Calu3 (cell line): ENCODE measurements around the gene HSF2. TPM values are rescaled to one million over a fixed set of nuclear protein-coding genes. Genes with fewer than 3 reads are reported as not detected.

Experiments
- BruUV-seq: library from RNA; stranded (reverse); fragments of 400-500 nt; replicated peaks from 2 replicates; lab custom pipeline; 2021; lab: Mats Ljungman, UMichigan
- CTCF ChIA-PET: fragments of 300-600 bp; sonication (Branson Sonifier 250); formaldehyde crosslinking; loops from one replicate; lab custom pipeline; 2022; ENCODE audit warnings: antibody characterized with exemption; lab: Charles Lee
- DNase-seq: peaks from one replicate; pipeline ENCODE4 v3.0.0; 2022
- H3K27ac Mint-ChIP-seq: one replicate; pipeline ENCODE4 v1.8.0; 2022; ENCODE audit warnings: mixed read lengths; ENCODE audit not compliant: unreplicated experiment
- H3K27me3 Mint-ChIP-seq: one replicate; pipeline ENCODE4 v1.8.0; 2022; ENCODE audit warnings: mixed read lengths; ENCODE audit not compliant: unreplicated experiment
- H3K36me3 Mint-ChIP-seq: one replicate; pipeline ENCODE4 v1.8.0; 2022; ENCODE audit warnings: mild to moderate bottlenecking, moderate library complexity, mixed read lengths; ENCODE audit not compliant: insufficient read depth, unreplicated experiment
- H3K4me1 Mint-ChIP-seq: one replicate; pipeline ENCODE4 v1.8.0; 2022; ENCODE audit warnings: mild to moderate bottlenecking, low read depth, mixed read lengths; ENCODE audit not compliant: unreplicated experiment
- H3K4me3 Mint-ChIP-seq: one replicate; pipeline ENCODE4 v1.8.0; 2022; ENCODE audit warnings: mild to moderate bottlenecking, low read depth, moderate library complexity, mixed read lengths; ENCODE audit not compliant: unreplicated experiment
- H3K9me3 Mint-ChIP-seq: one replicate; pipeline ENCODE4 v1.8.0; 2022; ENCODE audit warnings: low read depth, mixed read lengths; ENCODE audit not compliant: unreplicated experiment
- intact Hi-C: fragments of 100-400 bp; cut with micrococcal nuclease; formaldehyde crosslinking; loops from one replicate; pipeline ENCODE4 v1.10.0; 2022; ENCODE audit not compliant: unreplicated experiment
- total RNA-seq: library from RNA; stranded (reverse); gene quantifications from 2 replicates; pipeline ENCODE4 v1.2.3, GENCODE V29; 2022
- TF ChIP-seq, protein P1 (sequence below): fragments of 200-600 bp; IDR thresholded peaks from one replicate; pipeline ENCODE4 v1.8.0; 2022; ENCODE audit warnings: antibody characterized with exemption; ENCODE audit not compliant: unreplicated experiment

HSF2 gene
- total RNA-seq, 1 experiment from 2014 or later, result 10.6 TPM

DNA sequence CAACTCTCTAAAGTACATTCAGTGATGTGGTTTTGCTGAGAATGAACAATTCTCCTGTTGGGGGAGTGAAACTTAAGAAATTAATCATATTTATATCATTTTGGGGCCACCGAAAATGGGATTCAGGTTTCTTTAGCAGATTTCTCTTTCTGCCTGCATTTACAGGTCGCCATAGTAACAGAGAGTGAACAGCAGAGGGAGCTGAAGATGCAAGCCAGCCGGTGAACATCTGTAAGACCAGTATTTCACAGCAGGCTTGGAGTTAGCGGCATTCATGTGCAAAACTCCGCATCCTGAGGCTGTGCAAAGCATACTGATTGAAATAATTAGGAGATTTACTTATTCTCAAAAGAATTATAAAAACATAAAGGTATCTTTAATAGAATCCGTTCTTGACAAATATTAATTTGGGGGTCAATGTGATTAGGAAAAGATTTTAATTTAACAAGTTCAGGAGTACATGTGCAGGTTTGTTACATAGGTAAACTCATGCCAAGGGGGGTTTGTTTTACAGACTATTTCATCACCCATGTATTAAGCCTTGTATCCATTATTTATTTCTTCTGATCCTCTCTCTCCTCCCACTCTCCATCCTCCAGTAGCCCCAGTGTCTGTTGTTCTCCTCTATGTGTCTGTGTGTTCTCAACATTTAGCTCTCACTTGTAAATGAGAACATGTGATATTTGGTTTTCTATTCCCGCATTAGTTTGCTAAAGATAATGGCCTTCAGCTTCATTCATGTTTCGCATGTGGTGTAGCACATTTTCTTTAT lies 17.8 kb upstream of the HSF2 start:
- Mint-ChIP-seq H3K9me3 (no peaks in the 10 kb centered on the region), H3K4me1 (peaks cover 11% of the 10 kb centered on the region), H3K36me3 (no peaks in the 10 kb centered on the region), H3K27ac (no peak overlapping the region), H3K4me3 (no peak overlapping the region), H3K27me3 (peaks cover 18% of the 10 kb centered on the region)
- TF ChIP-seq, protein P1, sequence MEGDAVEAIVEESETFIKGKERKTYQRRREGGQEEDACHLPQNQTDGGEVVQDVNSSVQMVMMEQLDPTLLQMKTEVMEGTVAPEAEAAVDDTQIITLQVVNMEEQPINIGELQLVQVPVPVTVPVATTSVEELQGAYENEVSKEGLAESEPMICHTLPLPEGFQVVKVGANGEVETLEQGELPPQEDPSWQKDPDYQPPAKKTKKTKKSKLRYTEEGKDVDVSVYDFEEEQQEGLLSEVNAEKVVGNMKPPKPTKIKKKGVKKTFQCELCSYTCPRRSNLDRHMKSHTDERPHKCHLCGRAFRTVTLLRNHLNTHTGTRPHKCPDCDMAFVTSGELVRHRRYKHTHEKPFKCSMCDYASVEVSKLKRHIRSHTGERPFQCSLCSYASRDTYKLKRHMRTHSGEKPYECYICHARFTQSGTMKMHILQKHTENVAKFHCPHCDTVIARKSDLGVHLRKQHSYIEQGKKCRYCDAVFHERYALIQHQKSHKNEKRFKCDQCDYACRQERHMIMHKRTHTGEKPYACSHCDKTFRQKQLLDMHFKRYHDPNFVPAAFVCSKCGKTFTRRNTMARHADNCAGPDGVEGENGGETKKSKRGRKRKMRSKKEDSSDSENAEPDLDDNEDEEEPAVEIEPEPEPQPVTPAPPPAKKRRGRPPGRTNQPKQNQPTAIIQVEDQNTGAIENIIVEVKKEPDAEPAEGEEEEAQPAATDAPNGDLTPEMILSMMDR, result peak; percentile 73
- CTCF ChIA-PET, result interaction anchor here (1.5 kb wide), 2 partner anchors 17 to 149 kb away, joined by 5 to 12 read pairs; partner anchors contain the start of gene HSF2
- DNase-seq, result peak; percentile 55
- intact Hi-C loops, result loop anchor here (1.0 to 2.0 kb wide), 2 partner anchors 89 to 149 kb away; partner anchors contain the start of gene SERINC1
- BruUV-seq, result no TSS peak

DNA sequence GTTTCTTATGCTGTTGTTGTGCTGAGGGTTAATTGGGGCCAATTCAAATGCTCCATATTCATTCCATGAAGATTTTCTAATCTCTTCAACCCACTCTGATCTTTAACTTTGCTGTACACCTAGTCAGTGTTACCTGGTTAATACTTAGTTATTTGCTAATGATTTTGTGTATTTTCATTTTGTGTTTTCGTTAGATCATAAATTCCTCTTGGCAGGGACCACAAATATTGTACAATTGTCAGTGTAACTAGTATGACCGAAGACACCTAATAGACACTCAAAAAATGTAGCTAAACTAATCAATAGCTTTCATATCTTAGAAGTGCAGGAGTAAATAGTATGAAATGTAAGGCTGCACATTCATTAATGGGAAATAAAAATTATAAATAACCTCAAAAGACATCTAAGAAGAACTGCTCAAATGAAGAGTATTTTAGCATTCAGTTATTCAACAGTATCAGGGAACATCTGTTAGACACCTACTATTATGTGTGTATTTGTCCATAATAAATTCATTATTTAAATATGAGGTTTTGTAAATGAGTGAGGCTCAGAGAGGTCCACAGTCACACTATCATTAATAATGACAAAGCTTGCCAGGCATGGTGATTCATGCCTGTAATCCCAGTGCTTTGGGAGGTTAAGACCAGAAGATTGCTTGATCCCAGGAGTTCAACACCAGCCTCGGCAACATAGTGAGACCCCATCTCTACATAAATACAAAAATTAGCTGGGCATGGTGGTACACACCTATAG lies 13.4 kb upstream of the HSF2 start:
- no peaks in the 10 kb centered on the region for H3K9me3 Mint-ChIP-seq
- peaks cover 18% of the 10 kb centered on the region for H3K27me3 Mint-ChIP-seq
- no TSS peak for BruUV-seq
- intact Hi-C loops, result no loop called here
- TF ChIP-seq, protein P1, result no peak
- no peak overlapping the region for H3K4me3 Mint-ChIP-seq
- DNase-seq, result no peak
- H3K36me3 Mint-ChIP-seq, result no peaks in the 10 kb centered on the region
- H3K27ac Mint-ChIP-seq, result no peak overlapping the region
- H3K4me1 Mint-ChIP-seq, result peaks cover 8% of the 10 kb centered on the region
- CTCF ChIA-PET, result no interaction called here

DNA sequence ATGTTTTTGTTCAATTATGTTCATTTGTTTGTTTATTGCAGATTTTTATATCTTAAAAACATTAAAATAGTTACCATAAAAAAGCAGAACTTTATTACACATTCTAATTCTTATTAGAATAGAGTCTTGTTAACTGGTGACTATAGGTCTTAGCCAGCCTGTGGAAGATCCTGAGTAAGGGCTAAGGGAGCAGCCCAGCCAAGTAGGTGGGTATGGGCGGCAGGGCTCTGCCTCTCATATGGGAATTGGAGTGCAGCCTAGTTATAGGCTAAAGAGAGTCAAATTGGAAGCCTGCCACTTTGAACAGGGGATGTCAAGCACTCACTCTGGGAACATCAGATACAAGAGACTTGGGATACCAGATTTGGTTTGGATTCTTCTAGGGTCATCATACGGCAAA lies 10.5 kb upstream of the HSF2 start:
- no peaks in the 10 kb centered on the region for H3K36me3 Mint-ChIP-seq
- intact Hi-C loops, result no loop called here
- no TSS peak for BruUV-seq
- no peaks in the 10 kb centered on the region for H3K4me1 Mint-ChIP-seq
- H3K4me3 Mint-ChIP-seq, result no peak overlapping the region
- DNase-seq, result no peak
- no peaks in the 10 kb centered on the region for H3K27me3 Mint-ChIP-seq
- CTCF ChIA-PET, result no interaction called here
- no peaks in the 10 kb centered on the region for H3K9me3 Mint-ChIP-seq
- no peak overlapping the region for H3K27ac Mint-ChIP-seq
- TF ChIP-seq, protein P1, result no peak

DNA sequence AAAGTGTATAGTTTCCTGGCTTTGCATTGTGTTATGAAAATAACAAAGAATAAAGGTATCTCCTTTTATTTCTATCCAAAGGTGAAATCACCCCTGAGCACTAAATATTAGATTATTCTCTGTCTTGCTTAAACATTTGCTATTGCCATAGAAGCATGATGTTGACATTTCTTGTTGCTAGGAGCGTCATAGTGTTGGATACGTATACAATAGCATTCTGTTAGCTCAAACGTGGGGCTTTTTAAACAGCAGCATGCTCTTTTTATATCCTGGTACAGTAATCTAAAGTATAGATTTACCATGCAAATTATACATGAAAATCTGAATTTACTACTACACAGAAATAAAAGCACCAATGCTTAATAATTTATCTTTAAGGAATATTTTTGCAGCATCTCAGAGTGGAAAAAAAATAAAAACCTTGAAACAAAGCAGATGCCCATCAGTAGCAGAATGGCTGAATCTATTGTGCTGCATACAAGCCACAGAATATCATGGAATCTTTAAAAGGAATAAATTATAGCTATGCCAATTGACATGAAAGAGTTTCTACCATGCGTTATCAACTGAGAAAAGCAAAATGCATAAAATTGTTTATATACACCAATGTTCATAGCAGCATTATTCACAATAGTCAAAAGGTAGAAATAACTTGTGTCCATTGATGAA lies 9.6 kb upstream of the HSF2 start:
- no TSS peak for BruUV-seq
- no peak for DNase-seq
- intact Hi-C loops, result no loop called here
- TF ChIP-seq, protein P1, result no peak
- Mint-ChIP-seq H3K27ac (no peak overlapping the region), H3K36me3 (no peaks in the 10 kb centered on the region), H3K9me3 (no peaks in the 10 kb centered on the region), H3K4me1 (no peaks in the 10 kb centered on the region), H3K4me3 (no peak overlapping the region), H3K27me3 (no peaks in the 10 kb centered on the region)
- CTCF ChIA-PET, result no interaction called here
